ENCODE measurements around the gene IL1R2. TPM values are rescaled to one million over a fixed set of nuclear protein-coding genes. Genes with fewer than 3 reads are reported as not detected.

Gene IL1R2
- total RNA-seq, 1 experiment from 2014 or later, result 0.22 TPM

DNA sequence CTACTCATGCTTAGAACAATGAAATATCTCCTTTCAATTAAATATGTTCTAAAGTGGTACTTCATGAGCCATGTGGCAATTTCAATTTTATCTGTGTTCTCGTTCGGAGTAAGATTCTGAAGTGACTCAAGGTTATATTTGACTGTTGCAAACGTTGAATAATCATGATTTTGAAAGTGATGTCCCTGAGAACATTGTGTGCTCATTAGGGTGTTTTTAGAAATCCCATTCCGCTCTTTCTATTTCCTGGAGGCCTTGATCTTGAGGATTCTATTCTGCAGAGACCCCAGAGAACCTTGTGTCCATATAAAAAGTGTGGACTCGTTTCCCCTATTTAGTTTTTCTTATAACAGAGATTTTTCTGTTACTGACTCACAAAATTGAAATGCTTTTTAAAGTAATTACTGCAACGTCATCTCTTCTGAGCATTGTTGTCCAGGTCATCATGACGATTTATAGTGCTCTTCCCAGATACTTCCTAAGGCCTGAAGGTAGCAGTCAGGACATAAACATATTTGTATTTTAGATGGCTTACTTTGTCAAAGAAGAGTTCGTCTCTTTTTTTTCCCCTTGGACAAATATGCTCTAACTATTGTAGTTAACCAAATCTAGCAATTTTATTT lies 27.2 kb downstream of the IL1R2 start:
- CTCF ChIA-PET, result interaction anchor here (1.3 to 2.3 kb wide), 4 partner anchors 145 to 283 kb away, joined by 3 to 36 read pairs (median 5); no protein-coding TSS in a partner anchor
- H3K9me3 Mint-ChIP-seq, result peaks cover 3% of the 10 kb centered on the region; the same call in 1 of the 2 replicates
- H3K36me3 Mint-ChIP-seq, result no peaks in the 10 kb centered on the region
- H3K27me3 Mint-ChIP-seq (ENCODE audit: low read depth), result no peaks in the 10 kb centered on the region
- H3K4me1 Mint-ChIP-seq, result 0 out of 2 replicates have a peak, but pooled peaks cover 7% of the 10 kb centered on the region
- TF ChIP-seq MXD4 (CRISPR knock-in tag; IDR thresholded peaks at IDR 0.05; ENCODE audit: borderline replicate concordance) (no peak), SMAD3 (CRISPR knock-in tag; IDR thresholded peaks at IDR 0.05; ENCODE audit: borderline replicate concordance) (no peak), ZNF396 (CRISPR knock-in tag; IDR thresholded peaks at IDR 0.05; ENCODE audit: borderline replicate concordance) (no peak), CBFB (CRISPR knock-in tag; IDR thresholded peaks at IDR 0.05; ENCODE audit: low read depth) (no peak), NR2C2 (CRISPR knock-in tag; IDR thresholded peaks at IDR 0.05) (no peak), HMGA2 (CRISPR knock-in tag; IDR thresholded peaks at IDR 0.05) (no peak), PRRX2 (CRISPR knock-in tag; IDR thresholded peaks at IDR 0.05) (no peak), ZNF281 (CRISPR knock-in tag; IDR thresholded peaks at IDR 0.05) (no peak), TEAD4 (CRISPR knock-in tag; IDR thresholded peaks at IDR 0.05) (no peak)
- TF ChIP-seq, protein P1, sequence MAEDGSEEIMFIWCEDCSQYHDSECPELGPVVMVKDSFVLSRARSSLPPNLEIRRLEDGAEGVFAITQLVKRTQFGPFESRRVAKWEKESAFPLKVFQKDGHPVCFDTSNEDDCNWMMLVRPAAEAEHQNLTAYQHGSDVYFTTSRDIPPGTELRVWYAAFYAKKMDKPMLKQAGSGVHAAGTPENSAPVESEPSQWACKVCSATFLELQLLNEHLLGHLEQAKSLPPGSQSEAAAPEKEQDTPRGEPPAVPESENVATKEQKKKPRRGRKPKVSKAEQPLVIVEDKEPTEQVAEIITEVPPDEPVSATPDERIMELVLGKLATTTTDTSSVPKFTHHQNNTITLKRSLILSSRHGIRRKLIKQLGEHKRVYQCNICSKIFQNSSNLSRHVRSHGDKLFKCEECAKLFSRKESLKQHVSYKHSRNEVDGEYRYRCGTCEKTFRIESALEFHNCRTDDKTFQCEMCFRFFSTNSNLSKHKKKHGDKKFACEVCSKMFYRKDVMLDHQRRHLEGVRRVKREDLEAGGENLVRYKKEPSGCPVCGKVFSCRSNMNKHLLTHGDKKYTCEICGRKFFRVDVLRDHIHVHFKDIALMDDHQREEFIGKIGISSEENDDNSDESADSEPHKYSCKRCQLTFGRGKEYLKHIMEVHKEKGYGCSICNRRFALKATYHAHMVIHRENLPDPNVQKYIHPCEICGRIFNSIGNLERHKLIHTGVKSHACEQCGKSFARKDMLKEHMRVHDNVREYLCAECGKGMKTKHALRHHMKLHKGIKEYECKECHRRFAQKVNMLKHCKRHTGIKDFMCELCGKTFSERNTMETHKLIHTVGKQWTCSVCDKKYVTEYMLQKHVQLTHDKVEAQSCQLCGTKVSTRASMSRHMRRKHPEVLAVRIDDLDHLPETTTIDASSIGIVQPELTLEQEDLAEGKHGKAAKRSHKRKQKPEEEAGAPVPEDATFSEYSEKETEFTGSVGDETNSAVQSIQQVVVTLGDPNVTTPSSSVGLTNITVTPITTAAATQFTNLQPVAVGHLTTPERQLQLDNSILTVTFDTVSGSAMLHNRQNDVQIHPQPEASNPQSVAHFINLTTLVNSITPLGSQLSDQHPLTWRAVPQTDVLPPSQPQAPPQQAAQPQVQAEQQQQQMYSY (CRISPR knock-in tag; IDR thresholded peaks at IDR 0.05), result no peak
- H3K27ac Mint-ChIP-seq, result no peak overlapping the region
- DNase-seq (ENCODE audit: low spot score), result no peak
- no peak for ATAC-seq
- POLR2A ChIA-PET, result no interaction called here
- H3K4me3 Mint-ChIP-seq, result no peak overlapping the region

- 0 out of 2 replicates have a peak, but pooled peaks have one; percentile 31 for TF ChIP-seq TEAD1 (CRISPR knock-in tag; IDR thresholded peaks at IDR 0.05)
- TF ChIP-seq ZNF138 (CRISPR knock-in tag; conservative IDR thresholded peaks at IDR 0.05), result no peak
- peak; percentile 24; the same call in 1 of the 2 replicates for TF ChIP-seq GABPB1 (CRISPR knock-in tag; IDR thresholded peaks at IDR 0.05)
- TF ChIP-seq ZNF423 (CRISPR knock-in tag; IDR thresholded peaks at IDR 0.05), result no peak
- TF ChIP-seq, protein P2, sequence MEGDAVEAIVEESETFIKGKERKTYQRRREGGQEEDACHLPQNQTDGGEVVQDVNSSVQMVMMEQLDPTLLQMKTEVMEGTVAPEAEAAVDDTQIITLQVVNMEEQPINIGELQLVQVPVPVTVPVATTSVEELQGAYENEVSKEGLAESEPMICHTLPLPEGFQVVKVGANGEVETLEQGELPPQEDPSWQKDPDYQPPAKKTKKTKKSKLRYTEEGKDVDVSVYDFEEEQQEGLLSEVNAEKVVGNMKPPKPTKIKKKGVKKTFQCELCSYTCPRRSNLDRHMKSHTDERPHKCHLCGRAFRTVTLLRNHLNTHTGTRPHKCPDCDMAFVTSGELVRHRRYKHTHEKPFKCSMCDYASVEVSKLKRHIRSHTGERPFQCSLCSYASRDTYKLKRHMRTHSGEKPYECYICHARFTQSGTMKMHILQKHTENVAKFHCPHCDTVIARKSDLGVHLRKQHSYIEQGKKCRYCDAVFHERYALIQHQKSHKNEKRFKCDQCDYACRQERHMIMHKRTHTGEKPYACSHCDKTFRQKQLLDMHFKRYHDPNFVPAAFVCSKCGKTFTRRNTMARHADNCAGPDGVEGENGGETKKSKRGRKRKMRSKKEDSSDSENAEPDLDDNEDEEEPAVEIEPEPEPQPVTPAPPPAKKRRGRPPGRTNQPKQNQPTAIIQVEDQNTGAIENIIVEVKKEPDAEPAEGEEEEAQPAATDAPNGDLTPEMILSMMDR (IDR thresholded peaks at IDR 0.05), result peak; percentile 98
- TF ChIP-seq, protein P3, sequence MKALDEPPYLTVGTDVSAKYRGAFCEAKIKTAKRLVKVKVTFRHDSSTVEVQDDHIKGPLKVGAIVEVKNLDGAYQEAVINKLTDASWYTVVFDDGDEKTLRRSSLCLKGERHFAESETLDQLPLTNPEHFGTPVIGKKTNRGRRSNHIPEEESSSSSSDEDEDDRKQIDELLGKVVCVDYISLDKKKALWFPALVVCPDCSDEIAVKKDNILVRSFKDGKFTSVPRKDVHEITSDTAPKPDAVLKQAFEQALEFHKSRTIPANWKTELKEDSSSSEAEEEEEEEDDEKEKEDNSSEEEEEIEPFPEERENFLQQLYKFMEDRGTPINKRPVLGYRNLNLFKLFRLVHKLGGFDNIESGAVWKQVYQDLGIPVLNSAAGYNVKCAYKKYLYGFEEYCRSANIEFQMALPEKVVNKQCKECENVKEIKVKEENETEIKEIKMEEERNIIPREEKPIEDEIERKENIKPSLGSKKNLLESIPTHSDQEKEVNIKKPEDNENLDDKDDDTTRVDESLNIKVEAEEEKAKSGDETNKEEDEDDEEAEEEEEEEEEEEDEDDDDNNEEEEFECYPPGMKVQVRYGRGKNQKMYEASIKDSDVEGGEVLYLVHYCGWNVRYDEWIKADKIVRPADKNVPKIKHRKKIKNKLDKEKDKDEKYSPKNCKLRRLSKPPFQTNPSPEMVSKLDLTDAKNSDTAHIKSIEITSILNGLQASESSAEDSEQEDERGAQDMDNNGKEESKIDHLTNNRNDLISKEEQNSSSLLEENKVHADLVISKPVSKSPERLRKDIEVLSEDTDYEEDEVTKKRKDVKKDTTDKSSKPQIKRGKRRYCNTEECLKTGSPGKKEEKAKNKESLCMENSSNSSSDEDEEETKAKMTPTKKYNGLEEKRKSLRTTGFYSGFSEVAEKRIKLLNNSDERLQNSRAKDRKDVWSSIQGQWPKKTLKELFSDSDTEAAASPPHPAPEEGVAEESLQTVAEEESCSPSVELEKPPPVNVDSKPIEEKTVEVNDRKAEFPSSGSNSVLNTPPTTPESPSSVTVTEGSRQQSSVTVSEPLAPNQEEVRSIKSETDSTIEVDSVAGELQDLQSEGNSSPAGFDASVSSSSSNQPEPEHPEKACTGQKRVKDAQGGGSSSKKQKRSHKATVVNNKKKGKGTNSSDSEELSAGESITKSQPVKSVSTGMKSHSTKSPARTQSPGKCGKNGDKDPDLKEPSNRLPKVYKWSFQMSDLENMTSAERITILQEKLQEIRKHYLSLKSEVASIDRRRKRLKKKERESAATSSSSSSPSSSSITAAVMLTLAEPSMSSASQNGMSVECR (CRISPR knock-in tag; IDR thresholded peaks at IDR 0.05; ENCODE audit: borderline replicate concordance), result 0 out of 2 replicates have a peak, but pooled peaks have one; percentile 33
- TF ChIP-seq ZNF416 (CRISPR knock-in tag; IDR thresholded peaks at IDR 0.05), result no peak
- TF ChIP-seq, protein P1 (CRISPR knock-in tag; IDR thresholded peaks at IDR 0.05), result no peak
- Mint-ChIP-seq H3K27me3 (ENCODE audit: low read depth) (no peaks in the 10 kb centered on the region), H3K36me3 (no peaks in the 10 kb centered on the region), H3K4me1 (0 out of 2 replicates have a peak, but pooled peaks cover 7% of the 10 kb centered on the region), H3K27ac (no peak overlapping the region), H3K4me3 (no peak overlapping the region), H3K9me3 (no peaks in the 10 kb centered on the region)
- peak; percentile 93 for DNase-seq (ENCODE audit: low spot score)
- ATAC-seq, result peak; percentile 98
- POLR2A ChIA-PET, result no interaction called here
- CTCF ChIA-PET, result interaction anchor here (0.6 to 2.7 kb wide), 49 partner anchors 9 to 728 kb away, joined by 3 to 55 read pairs (median 5); partner anchors contain the start of gene IL1R1
Observed at GRCh38 chr2:102020596-102021170, 28.9 kb downstream of the IL1R2 start.
